ES-I3 (cell line): ENCODE measurements around the gene CSRP1.
"Not testable (repeated sequence)": the region's sequence is repeated elsewhere in the genome, so short reads cannot be mapped to it uniquely, and the experiment has no call there.

Experiments
- H3K36me3 ChIP-seq: 2 replicates; pipeline ENCODE4 v1.6.1; 2013; ENCODE audit warnings: mild to moderate bottlenecking, low read length, control low read depth, moderate library complexity; ENCODE audit not compliant: insufficient read depth
- H3K4me1 ChIP-seq: 2 replicates; pipeline ENCODE4 v1.6.1; 2013; ENCODE audit warnings: mild to moderate bottlenecking, control low read depth, low read length; ENCODE audit not compliant: insufficient read depth
- H3K9ac ChIP-seq: 2 replicates; pipeline ENCODE4 v1.6.1; 2013; ENCODE audit warnings: low read depth, mild to moderate bottlenecking, low read length, moderate library complexity
- H3K9me3 ChIP-seq: 2 replicates; pipeline ENCODE4 v1.6.1; 2013; ENCODE audit warnings: mild to moderate bottlenecking, low read length, moderate library complexity; ENCODE audit not compliant: control insufficient read depth, insufficient read depth

The CSRP1 gene

GRCh38 chr1:201531551-201532425 lies 24.9 kb upstream of the CSRP1 start:
- no peaks in the 10 kb centered on the region for H3K36me3 ChIP-seq
- H3K9me3 ChIP-seq = no peaks in the 10 kb centered on the region
- no peak overlapping the region for H3K9ac ChIP-seq
- peaks cover 16% of the 10 kb centered on the region; the same call in 1 of the 2 replicates for H3K4me1 ChIP-seq

- no peak overlapping the region for H3K9ac ChIP-seq
- no peaks in the 10 kb centered on the region for H3K9me3 ChIP-seq
- H3K4me1 ChIP-seq = peaks cover 16% of the 10 kb centered on the region; the same call in 1 of the 2 replicates
- H3K36me3 ChIP-seq = no peaks in the 10 kb centered on the region
Measured at GRCh38 chr1:201530741-201531531, 24.0 kb upstream of the CSRP1 start.

GRCh38 chr1:201528631-201529252 lies 21.8 kb upstream of the CSRP1 start:
- Histone ChIP-seq H3K9me3 (no peaks in the 10 kb centered on the region), H3K36me3 (no peaks in the 10 kb centered on the region), H3K9ac (no peak overlapping the region), H3K4me1 (peaks cover 10% of the 10 kb centered on the region; the same call in 1 of the 2 replicates)

- Histone ChIP-seq H3K4me1 (peaks cover 10% of the 10 kb centered on the region; the same call in 1 of the 2 replicates), H3K36me3 (no peaks in the 10 kb centered on the region), H3K9me3 (no peaks in the 10 kb centered on the region), H3K9ac (no peak overlapping the region)
Measured at GRCh38 chr1:201527879-201528278, 21.0 kb upstream of the CSRP1 start.

GRCh38 chr1:201525193-201525778 lies 18.4 kb upstream of the CSRP1 start:
- Histone ChIP-seq H3K9ac (no peak overlapping the region), H3K9me3 (no peaks in the 10 kb centered on the region), H3K36me3 (no peaks in the 10 kb centered on the region), H3K4me1 (no peaks in the 10 kb centered on the region)

- H3K4me1 ChIP-seq, H3K9ac ChIP-seq, H3K9me3 ChIP-seq, H3K36me3 ChIP-seq: not testable (repeated sequence)
Measured at GRCh38 chr1:201520046-201520575, 13.2 kb upstream of the CSRP1 start.

GRCh38 chr1:201518071-201518470 lies 11.1 kb upstream of the CSRP1 start:
- H3K4me1 ChIP-seq = no peaks in the 10 kb centered on the region
- no peaks in the 10 kb centered on the region for H3K9me3 ChIP-seq
- H3K9ac ChIP-seq = no peak overlapping the region
- H3K36me3 ChIP-seq = no peaks in the 10 kb centered on the region

- Histone ChIP-seq H3K36me3 (no peaks in the 10 kb centered on the region), H3K9me3 (no peaks in the 10 kb centered on the region), H3K9ac (no peak overlapping the region), H3K4me1 (peaks cover 2% of the 10 kb centered on the region; the same call in 1 of the 2 replicates)
Measured at GRCh38 chr1:201517631-201518030, 10.7 kb upstream of the CSRP1 start.

- H3K4me1 ChIP-seq = peaks cover 13% of the 10 kb centered on the region; the same call in 1 of the 2 replicates
- no peaks in the 10 kb centered on the region for H3K9me3 ChIP-seq
- H3K36me3 ChIP-seq = no peaks in the 10 kb centered on the region
- H3K9ac ChIP-seq = no peak overlapping the region
Measured at GRCh38 chr1:201516511-201517127, 9.7 kb upstream of the CSRP1 start.

GRCh38 chr1:201515895-201516294 lies 9.0 kb upstream of the CSRP1 start:
- Histone ChIP-seq H3K4me1 (peaks cover 16% of the 10 kb centered on the region; the same call in 1 of the 2 replicates), H3K9me3 (no peaks in the 10 kb centered on the region), H3K36me3 (no peaks in the 10 kb centered on the region), H3K9ac (no peak overlapping the region)

GRCh38 chr1:201515062-201515750 lies 8.3 kb upstream of the CSRP1 start:
- peaks cover 16% of the 10 kb centered on the region; the same call in 1 of the 2 replicates for H3K4me1 ChIP-seq
- no peaks in the 10 kb centered on the region for H3K9me3 ChIP-seq
- H3K36me3 ChIP-seq = no peaks in the 10 kb centered on the region
- no peak overlapping the region for H3K9ac ChIP-seq

GRCh38 chr1:201514466-201514865 lies 7.5 kb upstream of the CSRP1 start:
- Histone ChIP-seq H3K9ac (no peak overlapping the region), H3K4me1 (peaks cover 16% of the 10 kb centered on the region; the same call in 1 of the 2 replicates), H3K36me3 (no peaks in the 10 kb centered on the region), H3K9me3 (no peaks in the 10 kb centered on the region)
